ENCODE data around the gene CDH4. TPM values are rescaled to one million over a fixed set of nuclear protein-coding genes. Genes with fewer than 3 reads are reported as not detected.

CDH4 gene
- total and polyA plus RNA-seq, 2 of the 8 experiments (the other 6 are each of a cell fraction or from before 2014, with no cell fraction given), result 4.3 to 7.9 TPM

DNA sequence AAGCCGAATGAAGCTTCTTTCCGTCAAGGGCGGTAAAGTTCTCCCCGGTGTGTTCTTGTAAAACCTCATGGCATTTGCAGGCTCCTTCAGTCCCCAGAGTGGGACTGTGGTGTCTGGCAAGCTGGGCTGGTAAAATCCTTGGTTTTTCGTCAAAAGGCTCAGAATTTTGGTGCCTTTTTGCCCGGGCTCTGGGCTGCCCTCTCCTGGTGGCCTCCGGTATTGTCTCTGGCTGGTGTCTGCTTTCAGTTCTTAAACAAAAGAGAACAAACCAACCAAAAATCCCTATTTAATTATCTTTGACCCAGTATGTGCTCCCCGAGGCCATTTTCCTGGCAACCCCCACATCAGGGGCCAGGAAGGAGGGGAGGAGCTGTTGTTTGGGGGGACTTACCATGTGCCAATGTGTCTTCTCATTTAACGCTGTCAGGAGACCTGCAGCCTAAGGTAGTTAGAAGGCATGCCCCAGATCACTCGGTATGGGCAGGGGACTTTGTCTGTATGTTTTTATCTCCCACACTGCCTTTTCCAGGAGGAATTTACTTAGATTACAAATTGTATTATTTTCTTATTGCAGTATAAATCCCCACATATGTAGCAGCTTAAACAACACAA is 11.1 kb downstream of the CDH4 start:
- FAIRE-seq (peak; percentile 58), DNase-seq (ENCODE audit: low read depth in 1 of 2, low spot score in 2 of 2) (peak in 1 of 2 experiments; percentile 95)
- Histone ChIP-seq H3K79me1 (ENCODE audit: low read depth, low read length) (no peaks in the 10 kb centered on the region), H2BK15ac (ENCODE audit: low read length) (no peak overlapping the region), H3K4ac (replicated peaks; ENCODE audit: insufficient read length, low read depth, low read length) (no peak overlapping the region), H3K56ac (replicated peaks; ENCODE audit: insufficient read length, low read depth, low read length) (no peak overlapping the region), H2BK20ac (ENCODE audit: low read length) (no peak overlapping the region), H3K14ac (ENCODE audit: insufficient read length) (no peak overlapping the region), H2AFZ (ENCODE audit: low read length) (no peak overlapping the region), H2BK12ac (ENCODE audit: low read depth, low read length) (no peak overlapping the region; the same call in 1 of the 2 replicates), H3K4me2 (ENCODE audit: insufficient read depth in 1 of 2, low read depth in 2 of 2, low read length in 2 of 2) (peak overlapping the region; percentile 8 to 22; a peak in 2 of 4 replicates), H4K20me1 (replicated peaks in 1 of 2; ENCODE audit: control insufficient read depth in 1 of 2, insufficient read depth in 2 of 2, low read length in 2 of 2) (peaks cover 0 to 1% of the 10 kb centered on the region in 2 experiments), H3K79me2 (ENCODE audit: control insufficient read depth in 1 of 2, insufficient read depth in 2 of 2, low read length in 2 of 2) (no peaks in the 10 kb centered on the region), H4K5ac (ENCODE audit: insufficient read length, low read depth, low read length) (no peak overlapping the region), H3K23ac (ENCODE audit: insufficient read length) (no peak overlapping the region), H3K36me3 (ENCODE audit: control insufficient read depth in 2 of 4, insufficient read depth in 4 of 4, low read length in 3 of 4) (no peaks in the 10 kb centered on the region), H3K4me1 (replicated peaks in 1 of 4; ENCODE audit: control insufficient read depth in 3 of 4, insufficient read depth in 4 of 4, low read length in 3 of 4) (peaks cover 0 to 4% (median under 1%) of the 10 kb centered on the region in 4 experiments; a peak in 2 of 7 replicates), H2BK5ac (ENCODE audit: low read depth, low read length) (no peak overlapping the region), H3K27me3 (replicated peaks in 1 of 4; ENCODE audit: control insufficient read depth in 3 of 4, extremely low read depth in 1 of 4, insufficient read depth in 3 of 4, low read length in 3 of 4) (no peaks in the 10 kb centered on the region; a peak in 3 of 7 replicates), H4K8ac (ENCODE audit: extremely low read depth, insufficient read depth, low read length) (no peak overlapping the region), H3K23me2 (ENCODE audit: low read depth, low read length) (no peaks in the 10 kb centered on the region), H3K27ac (ENCODE audit: low read depth, low read length) (no peak overlapping the region), H4K91ac (replicated peaks; ENCODE audit: insufficient read length, low read length) (no peak overlapping the region), H3K9ac (replicated peaks in 1 of 4; ENCODE audit: extremely low read depth in 1 of 4, low read depth in 3 of 4, low read length in 3 of 4) (no peak overlapping the region), H3K9me3 (ENCODE audit: insufficient read depth in 2 of 2, low read depth in 1 of 2, low read length in 1 of 2) (no peaks in the 10 kb centered on the region), H3K18ac (ENCODE audit: extremely low read depth, low read length) (no peak overlapping the region), H2BK120ac (replicated peaks; ENCODE audit: low read depth, low read length) (no peak overlapping the region), H3K4me3 (ENCODE audit: extremely low read depth in 1 of 4, insufficient read depth in 2 of 4, low read depth in 3 of 4, low read length in 4 of 4) (peak overlapping the region in 1 of 4 experiments; percentile 43; a peak in 2 of 8 replicates), H2AK5ac (ENCODE audit: low read depth, low read length) (no peak overlapping the region)
- ChIA-PET CTCF (ENCODE audit: partially characterized antibody) (interaction anchor here (0.6 to 3.5 kb wide), 30 partner anchors 9 to 1052 kb away, joined by 3 to 39 read pairs (median 3); partner anchors contain the start of gene CDH4), POLR2A (ENCODE audit: partially characterized antibody) (no interaction called here)
- peak; percentile 60 to 71 for TF ChIP-seq RAD21 (IDR thresholded peaks at IDR 0.05 in 1 of 2, conservative IDR thresholded peaks at IDR 0.05 in 1 of 2; ENCODE audit: low read depth in 2 of 2, low read length in 2 of 2)
- TF ChIP-seq, protein P1, sequence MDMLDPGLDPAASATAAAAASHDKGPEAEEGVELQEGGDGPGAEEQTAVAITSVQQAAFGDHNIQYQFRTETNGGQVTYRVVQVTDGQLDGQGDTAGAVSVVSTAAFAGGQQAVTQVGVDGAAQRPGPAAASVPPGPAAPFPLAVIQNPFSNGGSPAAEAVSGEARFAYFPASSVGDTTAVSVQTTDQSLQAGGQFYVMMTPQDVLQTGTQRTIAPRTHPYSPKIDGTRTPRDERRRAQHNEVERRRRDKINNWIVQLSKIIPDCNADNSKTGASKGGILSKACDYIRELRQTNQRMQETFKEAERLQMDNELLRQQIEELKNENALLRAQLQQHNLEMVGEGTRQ (IDR thresholded peaks at IDR 0.05; ENCODE audit: low read length), result no peak
- no peak for TF ChIP-seq POU5F1 (IDR thresholded peaks at IDR 0.05; ENCODE audit: low read depth, low read length)
- TF ChIP-seq, protein P2, sequence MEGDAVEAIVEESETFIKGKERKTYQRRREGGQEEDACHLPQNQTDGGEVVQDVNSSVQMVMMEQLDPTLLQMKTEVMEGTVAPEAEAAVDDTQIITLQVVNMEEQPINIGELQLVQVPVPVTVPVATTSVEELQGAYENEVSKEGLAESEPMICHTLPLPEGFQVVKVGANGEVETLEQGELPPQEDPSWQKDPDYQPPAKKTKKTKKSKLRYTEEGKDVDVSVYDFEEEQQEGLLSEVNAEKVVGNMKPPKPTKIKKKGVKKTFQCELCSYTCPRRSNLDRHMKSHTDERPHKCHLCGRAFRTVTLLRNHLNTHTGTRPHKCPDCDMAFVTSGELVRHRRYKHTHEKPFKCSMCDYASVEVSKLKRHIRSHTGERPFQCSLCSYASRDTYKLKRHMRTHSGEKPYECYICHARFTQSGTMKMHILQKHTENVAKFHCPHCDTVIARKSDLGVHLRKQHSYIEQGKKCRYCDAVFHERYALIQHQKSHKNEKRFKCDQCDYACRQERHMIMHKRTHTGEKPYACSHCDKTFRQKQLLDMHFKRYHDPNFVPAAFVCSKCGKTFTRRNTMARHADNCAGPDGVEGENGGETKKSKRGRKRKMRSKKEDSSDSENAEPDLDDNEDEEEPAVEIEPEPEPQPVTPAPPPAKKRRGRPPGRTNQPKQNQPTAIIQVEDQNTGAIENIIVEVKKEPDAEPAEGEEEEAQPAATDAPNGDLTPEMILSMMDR (IDR thresholded peaks at IDR 0.05; ENCODE audit: control extremely low read depth in 1 of 3, insufficient read depth in 1 of 3, low read depth in 1 of 3, low read length in 3 of 3), result peak; percentile 72 to 80 (median 77)
- TF ChIP-seq PHF8 (conservative IDR thresholded peaks at IDR 0.05; ENCODE audit: low read depth, low read length), result 0 out of 2 replicates have a peak, but pooled peaks have one; percentile 1
- TF ChIP-seq KDM4A (IDR thresholded peaks at IDR 0.05; ENCODE audit: low read depth, low read length, severe bottlenecking), result no peak
- WGBS, 2 experiments (ENCODE audit: extremely low coverage in 1 of 2, insufficient coverage in 1 of 2, insufficient read length in 1 of 2, insufficient replicate concordance in 2 of 2, low coverage in 1 of 2, low lambda C conversion rate in 2 of 2, missing lambda C conversion rate in 1 of 2), result 46% methylated on average over 10 of the region's 10 CpGs; no CpG with 5 or more reads in 1 of the 2 experiments

Measured in H1 (cell line).